ENCODE data around the gene SLFN13. TPM values are rescaled to one million over a fixed set of nuclear protein-coding genes. Genes with fewer than 3 reads are reported as not detected.
A peak's percentile ranks its signal among the peaks of the same experiment; 100 is the strongest.

The SLFN13 gene
- total RNA-seq, 2 experiments from 2014 or later = 39.9 to 41.8 TPM

DNA sequence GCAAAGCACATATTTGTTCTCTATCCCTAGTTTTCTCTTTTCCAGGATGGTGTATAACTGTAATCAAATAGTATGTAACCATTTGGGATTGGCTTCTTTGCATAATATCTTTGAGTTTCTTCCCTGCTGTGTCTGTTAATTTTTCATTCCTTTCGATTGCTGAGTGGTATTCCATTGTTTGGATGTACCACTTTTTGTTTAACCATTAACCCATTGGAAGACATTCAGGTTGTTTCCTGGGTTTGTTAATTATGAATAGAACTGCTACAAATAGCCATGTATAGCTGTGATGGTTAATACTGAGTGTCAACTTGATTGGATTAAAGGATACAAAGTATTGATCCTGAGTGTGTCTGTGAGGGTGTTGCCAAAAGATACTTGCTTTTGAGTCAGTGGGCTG is 4.6 kb upstream of the SLFN13 start:
- Mint-ChIP-seq H3K9me3 (peaks cover 17% of the 10 kb centered on the region), H3K4me3 (no peak overlapping the region), H3K27me3 (no peaks in the 10 kb centered on the region), H3K36me3 (ENCODE audit: low read depth) (peaks cover 7% of the 10 kb centered on the region), H3K4me1 (ENCODE audit: low read depth) (peaks cover 6% of the 10 kb centered on the region), H3K27ac (no peak overlapping the region)
- ChIA-PET CTCF (no interaction called here), POLR2A (no interaction called here)
- ATAC-seq (no peak), DNase-seq (no peak)
- intact Hi-C loops (cut with micrococcal nuclease) = no loop called here
- TF ChIP-seq CTCF (IDR thresholded peaks at IDR 0.05) = no peak

GRCh38 chr17:35449371-35449931 is 885 bp upstream of the SLFN13 start:
- H3K9me3 Mint-ChIP-seq = no peaks in the 10 kb centered on the region

GRCh38 chr17:35448899-35449227 is 297 bp upstream of the SLFN13 start:
- TF ChIP-seq CTCF (IDR thresholded peaks at IDR 0.05) = no peak
- H3K9me3 Mint-ChIP-seq = no peaks in the 10 kb centered on the region
- ChIA-PET POLR2A (interaction anchor here (0.8 to 2.8 kb wide), 10 partner anchors 15 to 136 kb away, joined by 3 to 20 read pairs (median 4); partner anchors contain the start of gene SLFN11), CTCF (interaction anchor here (0.7 to 1.7 kb wide), 6 partner anchors 8 to 90 kb away, joined by 3 to 5 read pairs (median 3); no protein-coding TSS in a partner anchor)
- H3K27me3 Mint-ChIP-seq = no peaks in the 10 kb centered on the region
- peak overlapping the region; percentile 73 for H3K27ac Mint-ChIP-seq
- peaks cover 4% of the 10 kb centered on the region for H3K36me3 Mint-ChIP-seq (ENCODE audit: low read depth)
- ATAC-seq (no peak), DNase-seq (no peak)
- peaks cover 24% of the 10 kb centered on the region for H3K4me1 Mint-ChIP-seq (ENCODE audit: low read depth)
- H3K4me3 Mint-ChIP-seq = peak overlapping the region; percentile 65
- intact Hi-C loops (cut with micrococcal nuclease) = loop anchor here (5.0 kb wide), 1 partner anchor 83 kb away; no protein-coding TSS in a partner anchor

More at GRCh38 chr17:35449371-35449931, 885 bp upstream of the SLFN13 start:
- Mint-ChIP-seq H3K27ac (no peak overlapping the region), H3K36me3 (ENCODE audit: low read depth) (peaks cover 4% of the 10 kb centered on the region), H3K4me3 (no peak overlapping the region), H3K27me3 (no peaks in the 10 kb centered on the region), H3K4me1 (ENCODE audit: low read depth) (peaks cover 24% of the 10 kb centered on the region)
- intact Hi-C loops (cut with micrococcal nuclease) = loop anchor here (5.0 kb wide), 1 partner anchor 83 kb away; no protein-coding TSS in a partner anchor
- TF ChIP-seq CTCF (IDR thresholded peaks at IDR 0.05) = no peak
- ATAC-seq (no peak), DNase-seq (no peak)
- ChIA-PET CTCF (no interaction called here), POLR2A (interaction anchor here (1.1 to 2.8 kb wide), 5 partner anchors 38 to 87 kb away, joined by 3 to 20 read pairs (median 6); partner anchors contain the start of gene SLFN11)

DNA sequence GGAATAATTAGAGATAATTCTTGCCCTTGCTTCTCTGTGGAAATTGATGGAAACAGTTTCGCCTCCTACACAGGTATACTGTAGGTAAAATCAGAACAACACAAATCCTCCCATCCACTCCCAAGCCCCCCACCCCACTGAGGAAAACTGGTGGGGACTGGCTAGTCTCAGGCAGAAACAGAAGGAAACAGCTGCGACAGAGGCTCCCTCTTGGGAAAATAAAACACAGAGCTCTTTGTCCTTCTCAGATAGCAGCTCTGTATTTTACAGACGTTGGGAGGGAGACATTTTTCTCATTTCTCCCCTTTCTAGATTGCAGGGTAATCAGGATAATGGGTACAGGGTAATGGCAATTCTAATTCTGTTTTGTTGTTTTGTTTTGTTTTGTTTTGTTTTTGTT is 1.1 kb downstream of the SLFN13 start:
- ATAC-seq = no peak
- ChIA-PET POLR2A (interaction anchor here (0.6 to 2.8 kb wide), 10 partner anchors 14 to 206 kb away, joined by 3 to 20 read pairs (median 4); partner anchors contain the start of gene SLFN11), CTCF (interaction anchor here (1.0 to 1.7 kb wide), 3 partner anchors 20 to 92 kb away, joined by 3 to 4 read pairs (median 3); no protein-coding TSS in a partner anchor)
- Mint-ChIP-seq H3K27ac (no peak overlapping the region), H3K4me3 (peak overlapping the region; percentile 65), H3K27me3 (no peaks in the 10 kb centered on the region), H3K36me3 (ENCODE audit: low read depth) (peaks cover 4% of the 10 kb centered on the region), H3K9me3 (no peaks in the 10 kb centered on the region), H3K4me1 (ENCODE audit: low read depth) (peaks cover 24% of the 10 kb centered on the region)
- no peak for TF ChIP-seq CTCF (IDR thresholded peaks at IDR 0.05)
- DNase-seq = no peak
- intact Hi-C loops (cut with micrococcal nuclease) = loop anchor here (5.0 kb wide), 1 partner anchor 85 kb away; no protein-coding TSS in a partner anchor

GRCh38 chr17:35438433-35438832 is 10.1 kb downstream of the SLFN13 start:
- Mint-ChIP-seq H3K4me3 (no peak overlapping the region), H3K9me3 (no peaks in the 10 kb centered on the region), H3K27ac (no peak overlapping the region), H3K36me3 (ENCODE audit: low read depth) (peaks cover 7% of the 10 kb centered on the region), H3K27me3 (no peaks in the 10 kb centered on the region), H3K4me1 (ENCODE audit: low read depth) (peaks cover 5% of the 10 kb centered on the region)
- TF ChIP-seq CTCF (IDR thresholded peaks at IDR 0.05) = no peak
- DNase-seq (no peak), ATAC-seq (no peak)
- POLR2A ChIA-PET = interaction anchor here (0.8 kb wide), 1 partner anchor 95 kb away, joined by 3 read pairs; no protein-coding TSS in a partner anchor
- intact Hi-C loops (cut with micrococcal nuclease) = no loop called here
- CTCF ChIA-PET = interaction anchor here (1.7 kb wide), 1 partner anchor 11 kb away, joined by 5 read pairs; no protein-coding TSS in a partner anchor
